Measurements from ENCODE around the gene ARID3A. TPM values are rescaled to one million over a fixed set of nuclear protein-coding genes. Genes with fewer than 3 reads are reported as not detected.

ARID3A gene
- polyA plus RNA-seq, 2 donors: 1.3 to 5.2 TPM

- H3K27ac ChIP-seq (ENCODE audit: low read depth in 2 of 2, low read length in 1 of 2): peak overlapping the region in 1 of 2 donors; percentile 38
- H3K4me1 ChIP-seq (ENCODE audit: control insufficient read depth in 2 of 2, insufficient read depth in 2 of 2, low read length in 1 of 2): peaks cover 2 to 8% of the 10 kb centered on the region in 2 donors
- H3K4me3 ChIP-seq (ENCODE audit: low read depth in 1 of 2, low read length in 2 of 2): no peak overlapping the region
- H3K9me3 ChIP-seq (ENCODE audit: control insufficient read depth in 2 of 2, insufficient read depth in 1 of 2, low read depth in 1 of 2, low read length in 1 of 2): no peaks in the 10 kb centered on the region
- 74 to 79% methylated on average over 14 of the region's 14 CpGs for WGBS, 2 donors
- peaks cover 0 to 2% of the 10 kb centered on the region in 2 donors for H3K36me3 ChIP-seq (ENCODE audit: control insufficient read depth in 2 of 2, insufficient read depth in 2 of 2, low read length in 1 of 2)
- no peaks in the 10 kb centered on the region for H3K27me3 ChIP-seq (ENCODE audit: control insufficient read depth in 1 of 2, insufficient read depth in 2 of 2, low read length in 2 of 2)
Measured at GRCh38 chr19:907183-907853, 18.5 kb upstream of the ARID3A start.

GRCh38 chr19:911197-912033 is 14.4 kb upstream of the ARID3A start:
- H3K9me3 ChIP-seq (ENCODE audit: control insufficient read depth in 2 of 2, insufficient read depth in 1 of 2, low read depth in 1 of 2, low read length in 1 of 2): no peaks in the 10 kb centered on the region
- peaks cover 0 to 2% of the 10 kb centered on the region in 2 donors for H3K36me3 ChIP-seq (ENCODE audit: control insufficient read depth in 2 of 2, insufficient read depth in 2 of 2, low read length in 1 of 2)
- no peaks in the 10 kb centered on the region for H3K27me3 ChIP-seq (ENCODE audit: control insufficient read depth in 1 of 2, insufficient read depth in 2 of 2, low read length in 2 of 2)
- peaks cover 0 to 7% of the 10 kb centered on the region in 2 donors for H3K4me1 ChIP-seq (ENCODE audit: control insufficient read depth in 2 of 2, insufficient read depth in 2 of 2, low read length in 1 of 2)
- H3K4me3 ChIP-seq (ENCODE audit: low read depth in 1 of 2, low read length in 2 of 2): peak overlapping the region; percentile 16 to 85
- WGBS, 2 donors: 81 to 84% methylated on average over 54 of the region's 54 CpGs
- peak overlapping the region; percentile 21 to 27 for H3K27ac ChIP-seq (ENCODE audit: low read depth in 2 of 2, low read length in 1 of 2)

- H3K9me3 ChIP-seq (ENCODE audit: control insufficient read depth in 2 of 2, insufficient read depth in 1 of 2, low read depth in 1 of 2, low read length in 1 of 2): no peaks in the 10 kb centered on the region
- H3K36me3 ChIP-seq (ENCODE audit: control insufficient read depth in 2 of 2, insufficient read depth in 2 of 2, low read length in 1 of 2): peaks cover 0 to 2% of the 10 kb centered on the region in 2 donors
- peaks cover 0 to 6% of the 10 kb centered on the region in 2 donors for H3K27me3 ChIP-seq (ENCODE audit: control insufficient read depth in 1 of 2, insufficient read depth in 2 of 2, low read length in 2 of 2)
- peak overlapping the region; percentile 88 to 92 for H3K27ac ChIP-seq (ENCODE audit: low read depth in 2 of 2, low read length in 1 of 2)
- peak overlapping the region; percentile 67 to 85 for H3K4me3 ChIP-seq (ENCODE audit: low read depth in 1 of 2, low read length in 2 of 2)
- H3K4me1 ChIP-seq (ENCODE audit: control insufficient read depth in 2 of 2, insufficient read depth in 2 of 2, low read length in 1 of 2): peaks cover 6 to 12% of the 10 kb centered on the region in 2 donors
- 3 to 4% methylated on average over 50 to 59 of the region's 69 CpGs for WGBS, 2 donors
Measured at GRCh38 chr19:912181-913079, 13.4 kb upstream of the ARID3A start.

GRCh38 chr19:913080-913748 is 12.6 kb upstream of the ARID3A start, which contains the start of gene R3HDM4:
R3HDM4 (minus strand) TSS chr19:913219; CDS start chr19:913157, 62 bp downstream.
- H3K27me3 ChIP-seq (ENCODE audit: control insufficient read depth in 1 of 2, insufficient read depth in 2 of 2, low read length in 2 of 2): peaks cover 0 to 10% of the 10 kb centered on the region in 2 donors
- H3K4me3 ChIP-seq (ENCODE audit: low read depth in 1 of 2, low read length in 2 of 2): peak within 1 kb of the TSS; percentile 67 to 85
- H3K9me3 ChIP-seq (ENCODE audit: control insufficient read depth in 2 of 2, insufficient read depth in 1 of 2, low read depth in 1 of 2, low read length in 1 of 2): no peaks in the 10 kb centered on the region
- H3K36me3 ChIP-seq (ENCODE audit: control insufficient read depth in 2 of 2, insufficient read depth in 2 of 2, low read length in 1 of 2): peaks cover 0 to 2% of the 10 kb centered on the region in 2 donors
- peaks cover 7 to 14% of the 10 kb centered on the region in 2 donors for H3K4me1 ChIP-seq (ENCODE audit: control insufficient read depth in 2 of 2, insufficient read depth in 2 of 2, low read length in 1 of 2)
- peak within 1 kb of the TSS; percentile 92 to 95 for H3K27ac ChIP-seq (ENCODE audit: low read depth in 2 of 2, low read length in 1 of 2)
- 1% methylated on average over 62 to 72 of the region's 76 CpGs for WGBS, 2 donors

GRCh38 chr19:916645-917322 is 9.1 kb upstream of the ARID3A start:
- no peaks in the 10 kb centered on the region for H3K9me3 ChIP-seq (ENCODE audit: control insufficient read depth in 2 of 2, insufficient read depth in 1 of 2, low read depth in 1 of 2, low read length in 1 of 2)
- no peaks in the 10 kb centered on the region for H3K36me3 ChIP-seq (ENCODE audit: control insufficient read depth in 2 of 2, insufficient read depth in 2 of 2, low read length in 1 of 2)
- no peak overlapping the region for H3K27ac ChIP-seq (ENCODE audit: low read depth in 2 of 2, low read length in 1 of 2)
- H3K4me3 ChIP-seq (ENCODE audit: low read depth in 1 of 2, low read length in 2 of 2): peak overlapping the region in 1 of 2 donors; percentile 21
- H3K4me1 ChIP-seq (ENCODE audit: control insufficient read depth in 2 of 2, insufficient read depth in 2 of 2, low read length in 1 of 2): peaks cover 12 to 19% of the 10 kb centered on the region in 2 donors
- WGBS, 2 donors: 19 to 23% methylated on average over 30 to 35 of the region's 35 CpGs
- peaks cover 0 to 17% of the 10 kb centered on the region in 2 donors for H3K27me3 ChIP-seq (ENCODE audit: control insufficient read depth in 1 of 2, insufficient read depth in 2 of 2, low read length in 2 of 2)

GRCh38 chr19:917323-918151 is 8.3 kb upstream of the ARID3A start, which contains the start of gene KISS1R:
KISS1R (plus strand) TSS chr19:917333; CDS start chr19:917503, 170 bp downstream.
- Histone ChIP-seq H3K9me3 (ENCODE audit: control insufficient read depth in 2 of 2, insufficient read depth in 1 of 2, low read depth in 1 of 2, low read length in 1 of 2) (no peaks in the 10 kb centered on the region), H3K36me3 (ENCODE audit: control insufficient read depth in 2 of 2, insufficient read depth in 2 of 2, low read length in 1 of 2) (no peaks in the 10 kb centered on the region), H3K27ac (ENCODE audit: low read depth in 2 of 2, low read length in 1 of 2) (no peak within 1 kb of the TSS), H3K27me3 (ENCODE audit: control insufficient read depth in 1 of 2, insufficient read depth in 2 of 2, low read length in 2 of 2) (peaks cover 0 to 17% of the 10 kb centered on the region in 2 donors), H3K4me3 (ENCODE audit: low read depth in 1 of 2, low read length in 2 of 2) (peak within 1 kb of the TSS in 1 of 2 donors; percentile 21), H3K4me1 (ENCODE audit: control insufficient read depth in 2 of 2, insufficient read depth in 2 of 2, low read length in 1 of 2) (peaks cover 12 to 19% of the 10 kb centered on the region in 2 donors)
- WGBS, 2 donors: 1 to 2% methylated on average over 57 to 87 of the region's 87 CpGs

GRCh38 chr19:918152-918437 is 7.7 kb upstream of the ARID3A start:
- Histone ChIP-seq H3K9me3 (ENCODE audit: control insufficient read depth in 2 of 2, insufficient read depth in 1 of 2, low read depth in 1 of 2, low read length in 1 of 2) (no peaks in the 10 kb centered on the region), H3K27ac (ENCODE audit: low read depth in 2 of 2, low read length in 1 of 2) (no peak overlapping the region), H3K36me3 (ENCODE audit: control insufficient read depth in 2 of 2, insufficient read depth in 2 of 2, low read length in 1 of 2) (no peaks in the 10 kb centered on the region), H3K27me3 (ENCODE audit: control insufficient read depth in 1 of 2, insufficient read depth in 2 of 2, low read length in 2 of 2) (peaks cover 0 to 17% of the 10 kb centered on the region in 2 donors), H3K4me3 (ENCODE audit: low read depth in 1 of 2, low read length in 2 of 2) (no peak overlapping the region), H3K4me1 (ENCODE audit: control insufficient read depth in 2 of 2, insufficient read depth in 2 of 2, low read length in 1 of 2) (peaks cover 12 to 19% of the 10 kb centered on the region in 2 donors)
- WGBS, 2 donors: 2 to 5% methylated on average over 12 of the region's 12 CpGs

All from esophagus (tissue), 2 donors.